Measurements from ENCODE around the gene CALR3.
"Not testable (repeated sequence)": the region's sequence is repeated elsewhere in the genome, so short reads cannot be mapped to it uniquely, and the experiment has no call there.

Gene CALR3

DNA sequence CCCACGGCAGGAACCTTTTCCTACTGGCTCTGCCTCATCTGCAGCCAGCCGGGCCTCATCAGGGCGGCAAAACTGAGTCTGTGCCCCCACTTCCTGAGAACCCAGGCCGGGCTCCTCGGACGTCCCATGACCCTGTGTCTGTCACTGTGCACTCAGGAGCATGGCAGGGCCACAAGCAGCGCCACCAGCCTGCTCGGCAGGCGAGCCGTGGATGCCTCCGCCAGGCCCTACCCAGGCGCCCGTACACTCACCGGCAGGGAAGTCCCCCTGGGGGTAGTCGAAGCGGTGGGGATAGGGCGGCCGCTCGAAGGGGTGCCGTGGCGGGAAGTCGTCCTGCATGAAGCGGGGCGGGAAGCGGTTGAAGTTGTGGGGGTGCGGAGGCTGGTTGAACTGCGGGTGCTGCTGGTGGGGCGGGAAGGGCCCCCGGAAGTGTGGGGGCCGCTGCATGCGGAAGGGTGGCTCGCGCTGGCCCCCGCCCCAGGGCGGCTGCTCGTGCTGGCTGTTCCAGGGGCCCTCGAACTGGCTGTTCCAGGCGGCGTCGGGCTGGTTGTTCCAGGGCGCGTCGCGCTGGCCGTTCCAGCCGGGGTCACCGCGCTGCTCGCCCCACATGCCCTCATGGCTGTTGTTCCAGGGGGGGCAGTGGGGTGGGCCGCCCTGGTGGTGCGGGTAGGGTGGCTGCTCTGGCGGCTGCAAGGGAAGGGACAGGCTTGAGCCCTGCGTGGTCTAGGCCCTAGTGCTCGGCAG lies 29.2 kb upstream of the CALR3 start:
- DNase-seq (ENCODE audit: low spot score) = no peak

DNA sequence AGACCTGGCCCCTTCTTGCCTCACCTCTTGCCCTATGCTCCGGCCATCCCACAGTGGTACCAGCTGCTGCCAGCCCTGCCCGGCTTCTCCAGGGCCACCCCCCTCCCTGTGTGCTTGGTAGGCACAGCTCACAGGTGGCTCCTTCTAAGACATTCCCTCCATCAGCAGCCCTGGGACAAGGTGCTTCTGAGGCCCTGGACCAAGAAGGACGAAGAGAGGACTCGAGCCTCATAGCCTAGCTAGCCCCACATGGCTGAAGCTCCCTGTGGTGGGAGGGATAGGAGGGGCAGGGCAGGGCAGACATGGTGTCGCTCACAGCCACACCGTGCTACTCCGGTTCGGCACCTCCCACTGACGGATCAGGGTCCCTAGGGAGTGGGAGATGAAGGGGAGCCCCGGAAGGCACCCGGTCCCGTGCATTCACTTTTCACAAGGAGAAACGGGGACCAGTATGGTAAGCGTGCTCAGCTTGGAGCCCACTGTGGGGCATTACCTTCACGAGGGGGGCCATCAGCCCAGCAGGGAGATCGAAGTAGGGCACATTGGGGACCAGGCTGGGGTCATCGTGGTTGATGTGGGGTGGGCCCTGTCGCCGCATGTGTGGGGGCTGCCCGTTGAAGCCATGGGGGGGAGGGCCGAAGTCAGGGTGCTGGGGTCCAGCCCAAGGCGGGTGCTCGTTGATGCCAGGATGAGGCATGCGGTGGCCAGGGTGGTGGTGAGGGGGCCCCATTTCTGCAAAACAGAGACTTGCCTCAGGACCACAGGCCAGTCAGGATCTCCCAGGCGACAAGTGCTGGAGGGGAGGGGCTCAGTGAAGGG lies 26.8 kb upstream of the CALR3 start:
- DNase-seq (ENCODE audit: low spot score) = peak; percentile 30

DNA sequence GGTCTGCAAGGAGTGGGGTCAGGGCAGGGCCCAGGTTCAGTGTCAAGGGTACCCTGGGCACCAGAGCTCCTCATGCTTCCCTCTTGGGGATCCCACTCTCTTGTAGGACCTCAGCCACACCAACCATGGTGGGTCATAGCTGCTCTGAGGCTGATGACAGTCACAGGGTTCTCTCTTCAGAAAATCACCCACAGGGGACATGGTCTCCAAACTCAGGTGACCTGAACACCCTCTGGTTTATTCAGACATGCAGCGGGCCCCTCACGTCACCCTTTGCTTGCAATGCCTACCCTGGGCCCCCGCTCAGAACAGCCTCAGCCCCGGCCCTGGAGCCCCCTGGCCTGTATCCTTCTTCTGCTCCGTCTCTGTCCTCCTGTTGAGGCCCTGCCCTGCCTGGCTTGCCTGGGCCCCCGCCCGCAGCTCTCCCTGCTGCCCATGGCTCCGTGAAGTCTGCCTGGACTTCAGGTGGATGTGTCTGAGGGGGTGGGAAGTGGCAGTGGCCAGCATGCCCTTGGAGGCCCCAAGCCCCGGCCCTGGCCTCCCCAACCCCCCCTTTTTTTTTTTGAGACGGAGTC lies 25.8 kb upstream of the CALR3 start:
- peak; percentile 34 for DNase-seq (ENCODE audit: low spot score)

DNA sequence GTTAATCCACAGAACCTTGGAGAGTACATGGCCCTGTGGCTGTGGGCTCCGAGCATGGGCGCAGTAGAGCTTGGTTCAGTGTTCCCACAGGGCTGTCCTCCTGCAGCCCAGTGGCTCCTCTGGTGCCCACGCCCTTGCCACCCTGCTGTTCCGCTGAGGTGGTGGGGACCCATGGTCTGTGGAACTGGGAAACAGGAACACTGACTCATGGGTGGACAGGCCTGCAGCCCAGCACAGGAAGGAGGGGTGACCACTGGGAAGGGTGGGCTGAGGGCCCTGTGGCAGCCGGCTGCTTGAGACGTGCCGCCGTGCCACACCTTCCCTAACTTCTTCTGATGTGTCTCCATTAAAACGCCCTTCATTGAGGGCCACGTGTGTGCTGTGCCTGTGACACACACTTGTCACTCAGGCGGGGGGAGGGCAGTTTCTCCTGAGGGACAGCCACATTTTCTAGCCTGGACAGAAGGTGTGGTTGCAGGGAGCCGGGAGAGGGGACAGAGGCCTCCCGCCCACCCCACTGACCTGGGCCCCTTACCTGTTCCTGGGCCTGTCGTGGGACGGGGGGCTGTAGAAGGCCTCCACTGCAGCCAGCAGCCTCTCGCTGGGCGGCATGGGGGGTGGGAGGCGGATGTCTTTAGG lies 25.1 kb upstream of the CALR3 start:
- DNase-seq (ENCODE audit: low spot score) = no peak

DNA sequence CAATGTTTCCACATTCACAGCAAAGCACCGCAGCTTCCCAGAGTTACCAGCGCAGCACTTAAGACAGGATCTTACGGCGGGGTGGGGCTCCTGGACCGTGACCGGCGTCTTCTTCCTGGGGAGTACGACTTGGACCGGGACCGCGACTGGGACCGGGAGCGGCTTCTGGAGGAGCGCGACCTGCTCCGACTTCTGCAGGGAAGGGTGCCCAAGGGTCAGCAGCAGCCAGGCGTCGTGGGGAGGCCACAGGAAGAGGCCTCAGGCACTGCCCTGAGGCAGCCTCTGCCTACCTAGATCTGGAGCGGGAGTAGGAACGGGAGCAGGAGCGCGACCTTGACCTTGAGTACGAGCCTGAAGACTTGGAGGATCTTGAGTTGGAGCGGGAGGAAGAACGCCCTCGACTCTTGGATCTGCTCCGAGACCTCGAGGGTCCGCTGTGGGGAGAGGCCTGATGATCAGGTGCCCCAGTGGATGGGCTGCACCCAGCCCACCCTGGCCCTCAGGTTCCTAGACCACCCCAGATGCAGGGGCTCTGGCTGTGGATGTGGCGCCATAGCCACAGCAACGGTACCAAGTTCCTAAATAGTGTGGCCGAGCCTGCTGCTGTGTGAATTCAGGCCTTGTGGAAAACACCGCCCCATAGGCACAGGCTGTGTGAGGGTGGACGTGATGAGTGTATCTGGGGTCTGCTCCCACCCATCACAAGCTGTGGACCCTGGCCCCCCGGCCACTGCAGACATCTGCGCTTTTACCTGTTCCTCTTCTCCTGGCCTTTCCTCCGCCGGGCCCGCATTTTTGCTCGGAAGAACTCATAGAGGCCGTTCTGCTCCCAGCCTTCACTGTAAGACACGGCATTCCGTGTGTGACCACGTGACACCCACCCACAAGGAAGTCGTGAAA lies 24.4 kb upstream of the CALR3 start:
- no peak for DNase-seq (ENCODE audit: low spot score)

DNA sequence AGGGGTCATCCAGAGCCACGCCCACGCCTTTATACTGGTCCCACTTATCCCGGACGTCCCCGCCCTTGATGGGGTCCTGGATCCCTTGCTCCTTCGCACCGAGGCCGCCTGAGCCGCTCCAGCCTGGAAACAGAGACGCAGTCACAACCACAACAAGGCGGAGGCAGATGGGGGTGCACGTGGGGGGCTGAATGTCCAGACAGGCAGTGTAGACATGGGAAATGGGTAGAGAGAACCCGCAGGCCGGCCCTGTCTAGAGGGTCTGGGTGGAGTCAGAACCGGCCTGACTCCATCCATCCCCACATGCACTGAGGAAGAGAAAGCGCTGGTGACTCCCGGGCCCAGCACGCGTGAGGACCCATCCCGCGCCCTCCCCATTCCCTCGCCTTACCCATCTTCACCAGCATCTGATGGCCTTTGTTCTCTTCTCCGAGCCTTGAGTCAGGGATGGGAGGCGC lies 23.3 kb upstream of the CALR3 start:
- peak; percentile 40 for DNase-seq (ENCODE audit: low spot score)

DNA sequence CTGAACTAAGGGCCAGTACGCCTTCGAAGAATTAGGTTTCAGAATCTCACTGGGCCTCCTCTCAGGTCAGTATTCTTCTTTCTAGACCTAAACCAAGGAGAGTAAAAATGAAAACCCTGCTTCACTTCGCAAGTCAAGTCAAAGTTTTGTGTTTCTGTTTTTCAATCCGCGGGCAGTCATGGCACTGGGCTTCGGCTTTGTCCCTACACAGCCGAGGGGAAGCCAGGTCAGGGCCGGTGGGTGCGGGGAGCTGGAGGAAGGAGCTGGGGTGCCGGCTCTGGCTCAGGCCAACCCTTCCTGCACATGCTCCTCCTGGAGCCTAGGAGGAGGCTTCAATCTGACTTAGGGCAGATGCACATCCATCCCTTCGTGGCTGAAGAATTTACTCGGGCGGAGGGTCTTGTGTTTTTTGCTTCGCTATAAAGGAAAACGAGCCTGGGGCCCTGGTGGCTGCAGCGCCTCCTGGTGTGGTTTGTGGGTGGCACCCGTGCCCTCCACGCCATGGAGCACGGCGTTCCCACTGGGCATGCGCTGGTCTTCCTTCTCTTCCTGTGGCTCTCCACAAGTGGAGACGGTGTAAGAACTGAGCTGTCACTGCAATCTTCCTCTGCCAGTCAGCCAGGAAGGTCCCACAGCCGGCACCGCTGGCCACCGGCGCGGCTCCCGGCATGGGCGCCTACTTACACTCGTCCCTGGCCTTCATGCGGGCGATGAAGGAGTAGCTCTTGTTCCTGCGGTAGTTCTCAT lies 22.7 kb upstream of the CALR3 start:
- peak; percentile 62 for DNase-seq (ENCODE audit: low spot score)

DNA sequence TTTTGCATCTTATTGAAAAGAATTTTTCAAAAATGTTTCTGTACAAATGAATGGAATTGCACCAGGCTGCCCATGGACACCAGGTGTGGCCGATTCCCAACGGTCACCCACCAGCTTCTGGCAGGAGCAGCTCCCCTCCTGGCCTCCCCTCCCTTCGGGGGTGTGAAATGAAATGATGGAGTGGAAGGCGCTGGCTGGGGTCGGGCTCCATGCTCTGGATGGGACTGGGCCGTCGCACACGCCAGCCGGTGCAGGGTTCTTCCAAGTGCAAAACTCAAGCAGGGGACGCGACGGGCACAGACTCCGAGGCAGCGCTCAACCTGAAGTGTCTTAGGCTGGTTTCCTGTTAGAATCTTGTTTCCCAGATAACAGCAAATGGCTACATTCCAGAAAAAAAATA lies 22.1 kb upstream of the CALR3 start:
- peak; percentile 31 for DNase-seq (ENCODE audit: low spot score)

DNA sequence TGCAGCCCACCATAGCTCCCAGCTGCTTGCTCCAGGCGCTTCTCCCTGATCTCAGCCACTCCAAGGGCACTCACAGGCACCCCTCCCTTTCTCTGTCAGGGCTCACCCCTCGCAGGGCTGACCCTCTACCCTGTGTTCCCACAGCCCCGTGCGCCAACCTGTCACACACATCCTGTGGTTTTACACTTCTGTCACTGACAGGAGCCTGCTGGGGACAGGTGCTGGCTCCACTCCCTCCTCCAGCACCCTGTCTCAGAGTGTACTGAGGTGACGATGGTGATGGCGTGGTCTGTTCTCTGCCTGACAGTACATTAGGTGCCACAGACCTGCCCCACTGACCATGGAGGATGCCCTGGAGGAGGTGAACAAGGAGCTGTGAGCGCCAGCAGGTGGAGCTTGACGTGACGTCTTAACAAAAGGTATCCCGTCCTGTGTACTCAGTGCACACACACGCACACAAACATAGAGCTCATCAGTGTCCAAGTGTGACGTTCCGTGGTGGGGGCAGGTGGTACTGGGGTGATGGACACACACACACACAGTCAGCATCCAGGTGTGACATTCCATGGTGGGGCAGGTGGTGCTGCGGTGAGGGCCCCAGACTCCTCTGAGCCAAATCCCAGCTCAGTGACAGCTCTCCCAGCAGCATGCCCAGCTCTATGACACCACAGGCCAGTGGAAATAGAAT lies 21.1 kb upstream of the CALR3 start:
- peak; percentile 24 for DNase-seq (ENCODE audit: low spot score)

DNA sequence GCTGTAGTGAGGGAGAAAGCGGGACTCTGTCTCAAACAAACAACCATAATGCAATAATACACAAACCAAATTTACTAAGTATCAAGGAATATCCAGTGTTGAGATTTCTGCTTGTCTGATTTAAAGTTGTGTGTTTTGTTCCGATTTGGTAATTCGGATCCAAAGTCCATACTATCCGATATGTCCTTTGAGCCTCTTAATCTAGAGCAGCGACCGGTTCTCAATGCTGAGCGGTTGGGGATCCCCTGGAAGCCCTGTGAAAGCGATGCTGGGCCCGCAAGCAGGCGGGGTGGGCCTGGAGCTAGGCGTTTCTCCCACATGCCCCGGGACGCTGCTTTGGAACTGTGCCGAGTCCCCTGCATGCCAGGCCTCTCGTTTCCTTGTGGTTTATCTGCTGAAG lies 20.4 kb upstream of the CALR3 start:
- peak; percentile 34 for DNase-seq (ENCODE audit: low spot score)

DNA sequence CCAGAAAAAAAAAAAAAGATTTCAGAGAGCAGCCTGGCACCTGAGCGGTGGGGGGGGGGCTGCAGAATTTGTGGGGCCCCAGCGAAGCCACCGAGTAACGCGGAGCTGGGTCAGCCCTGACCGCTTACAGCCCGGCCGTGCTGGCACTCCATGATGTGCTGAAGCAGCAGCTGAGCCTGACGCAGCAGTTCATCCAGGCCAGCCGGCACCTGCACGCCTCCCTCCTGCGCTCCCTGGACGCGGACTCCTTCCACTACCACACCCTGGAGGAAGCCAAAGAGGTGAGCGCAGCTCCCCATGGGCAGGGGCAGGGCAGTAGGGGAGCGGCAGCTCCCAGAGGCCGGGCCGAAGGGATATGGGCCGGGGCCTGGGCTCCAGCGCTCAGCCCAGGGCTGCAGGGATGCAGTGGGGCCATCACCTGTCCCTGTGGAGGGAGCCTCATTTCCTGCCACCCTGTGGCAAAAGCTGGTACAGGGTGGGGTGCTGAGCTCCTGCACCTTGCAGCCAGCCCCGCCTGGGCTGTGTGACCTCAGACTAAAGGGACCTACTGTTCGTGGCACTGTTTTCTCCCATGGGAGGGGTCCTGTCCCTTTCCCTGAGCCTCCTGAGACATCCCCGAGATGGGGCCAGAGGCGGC lies 18.5 kb upstream of the CALR3 start:
- peak; percentile 56 for DNase-seq (ENCODE audit: low spot score)

DNA sequence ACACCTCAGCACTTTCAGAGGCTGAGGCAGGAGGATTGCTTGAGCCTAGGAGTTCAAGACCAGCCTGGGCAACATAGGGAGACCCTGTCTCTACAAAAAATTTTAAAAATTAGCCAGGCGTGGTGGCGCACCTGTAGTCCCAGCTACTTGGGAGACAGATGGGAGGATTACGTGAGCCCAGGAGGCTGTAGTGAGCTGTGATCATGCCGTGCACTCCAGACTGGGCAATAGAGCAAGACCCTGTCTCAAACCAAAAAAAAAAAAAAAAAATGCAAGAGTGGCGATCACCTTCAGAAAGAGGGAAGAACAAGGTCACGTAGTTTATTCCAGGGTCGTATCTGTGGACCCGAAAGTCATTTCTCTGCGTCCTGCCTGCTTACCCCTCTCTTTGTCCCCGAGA lies 16.6 kb upstream of the CALR3 start:
- DNase-seq (ENCODE audit: low spot score) = not testable (repeated sequence)

DNA sequence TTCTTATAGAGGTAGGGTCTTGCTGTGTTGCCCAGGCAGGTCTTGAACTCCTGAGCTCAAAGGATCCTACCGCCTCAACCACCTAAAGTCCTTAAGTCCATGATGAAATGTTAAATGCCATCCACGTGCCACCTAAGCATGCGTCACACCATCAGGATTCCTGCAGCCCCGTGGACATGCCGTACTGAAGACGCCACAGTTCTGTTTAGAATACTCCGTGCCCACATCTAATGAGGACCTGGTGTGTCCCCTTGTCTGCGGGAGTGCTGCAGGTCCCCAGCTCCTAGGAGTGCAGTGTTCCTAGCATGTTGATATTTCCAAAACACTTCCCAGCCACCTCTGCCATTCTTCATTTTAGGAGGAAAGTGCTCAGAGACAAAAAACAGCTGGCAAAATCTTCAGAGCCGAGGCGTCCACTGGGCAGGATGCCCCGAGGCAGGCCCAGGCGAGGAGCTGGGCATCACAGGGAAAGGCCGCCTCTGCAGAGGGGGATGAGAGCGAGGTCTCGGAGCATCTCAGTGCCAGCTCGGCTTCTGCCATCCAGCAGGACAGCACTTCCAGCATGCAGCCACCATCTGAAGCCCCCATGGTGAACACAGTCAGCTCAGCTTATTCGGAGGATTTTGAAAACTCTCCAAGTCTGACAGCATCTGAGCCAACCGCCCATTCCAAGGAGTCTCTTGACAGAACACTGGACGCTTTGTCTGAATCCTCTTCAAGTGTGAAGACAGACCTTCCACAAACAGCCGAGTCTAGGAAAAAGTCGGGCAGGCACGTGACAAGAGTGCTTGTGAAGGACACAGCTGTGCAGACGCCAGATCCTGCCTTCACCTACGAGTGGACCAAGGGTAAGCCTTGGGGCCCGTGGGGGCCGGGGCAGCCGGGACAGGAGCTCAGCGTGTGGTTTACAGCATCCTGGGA lies 13.4 kb upstream of the CALR3 start:
- no peak for DNase-seq (ENCODE audit: low spot score)

DNA sequence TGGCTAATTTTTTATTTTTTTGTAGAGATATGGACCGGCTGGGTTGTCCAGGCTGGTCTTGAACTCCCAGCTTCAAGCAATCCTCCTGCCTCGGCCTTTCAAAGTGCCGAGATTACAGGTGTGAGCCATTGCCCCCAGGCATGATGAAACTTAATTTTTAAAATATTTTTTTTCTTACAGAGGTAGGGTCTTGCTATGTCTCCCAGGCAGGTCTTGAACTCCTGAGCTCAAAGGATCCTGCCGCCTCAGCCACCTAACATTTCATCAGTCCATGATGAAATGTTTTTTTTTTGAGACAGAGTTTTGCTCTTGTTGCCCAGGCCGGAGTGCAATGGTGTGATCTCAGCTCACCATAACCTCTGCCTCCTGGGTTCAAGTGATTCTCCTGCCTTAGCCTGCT lies 12.6 kb upstream of the CALR3 start:
- DNase-seq (ENCODE audit: low spot score) = no peak

DNA sequence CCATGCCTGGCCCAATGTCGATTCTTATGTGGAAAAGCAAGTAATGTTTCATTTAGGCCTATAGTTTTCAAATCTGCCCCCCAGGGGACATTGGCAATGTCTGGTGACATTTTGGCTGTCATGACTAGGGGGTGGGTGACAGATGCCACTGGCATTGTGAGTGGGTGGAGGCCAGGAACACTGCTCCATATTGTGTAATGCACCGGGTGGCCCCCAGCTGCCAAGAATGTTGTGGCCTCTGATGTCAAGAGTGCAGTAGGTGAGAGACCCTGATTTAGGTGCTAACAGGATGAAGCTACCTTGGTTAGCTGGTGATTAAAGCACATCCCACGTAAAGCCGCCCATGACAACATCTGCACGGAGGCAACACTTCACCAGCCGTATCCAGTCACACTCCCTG lies 11.0 kb upstream of the CALR3 start:
- DNase-seq (ENCODE audit: low spot score) = no peak

DNA sequence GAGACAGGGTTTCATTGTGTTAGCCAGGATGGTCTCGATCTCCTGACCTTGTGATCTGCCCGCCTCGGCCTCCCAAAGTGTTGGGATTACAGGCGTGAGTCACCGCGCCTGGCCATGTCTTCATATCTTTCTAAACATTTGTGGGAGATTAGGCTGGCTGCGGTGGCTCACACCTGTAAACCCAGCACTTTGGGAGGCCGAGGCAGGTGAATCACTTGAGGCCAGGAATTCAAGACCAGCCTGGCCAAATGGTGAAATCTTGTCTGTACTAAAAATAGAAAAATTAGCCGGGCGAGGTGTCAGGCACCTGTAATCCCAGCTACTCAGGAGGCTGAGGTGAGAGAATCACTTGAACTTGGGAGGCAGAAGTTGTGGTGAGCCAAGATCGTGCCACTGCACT lies 10.2 kb upstream of the CALR3 start:
- not testable (repeated sequence) for DNase-seq (ENCODE audit: low spot score)

DNA sequence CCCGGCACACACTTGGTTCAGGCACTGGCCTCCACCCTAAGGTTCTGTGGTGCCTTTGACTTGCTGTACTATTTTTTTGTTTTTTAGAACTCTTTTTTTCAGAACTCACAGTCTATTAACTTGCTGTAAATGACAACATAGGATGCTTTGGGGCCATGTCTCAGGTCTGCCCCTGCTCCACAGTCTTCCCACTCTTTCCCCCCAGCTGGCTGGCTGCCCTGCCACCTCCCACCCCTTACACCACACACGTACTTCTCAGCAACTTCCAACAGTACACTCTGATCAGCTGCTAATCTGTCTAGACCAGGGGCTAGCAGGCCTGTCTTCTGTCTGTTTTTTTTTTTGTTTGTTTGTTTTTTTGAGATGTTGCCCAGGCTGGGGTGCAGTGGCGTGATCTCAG lies 8.3 kb upstream of the CALR3 start:
- no peak for DNase-seq (ENCODE audit: low spot score)

DNA sequence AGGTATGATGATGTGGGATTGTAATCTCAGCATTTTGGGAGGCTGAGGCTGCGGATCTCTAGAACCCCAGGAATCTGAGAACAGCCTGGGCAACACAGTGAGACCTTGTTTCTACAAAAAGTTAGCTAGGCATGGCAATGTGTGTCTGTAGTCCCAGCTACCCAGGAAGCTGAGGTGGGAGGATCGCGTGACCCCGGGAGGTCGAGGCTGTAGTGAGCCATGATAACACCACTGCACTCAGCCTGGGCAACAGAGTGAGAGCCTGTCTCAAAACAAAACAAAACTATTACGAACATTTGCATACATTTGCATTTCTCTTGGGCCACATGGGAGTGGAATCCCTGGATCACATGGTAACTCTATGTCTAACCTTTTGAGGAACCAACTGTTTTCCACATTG lies 1.9 kb upstream of the CALR3 start:
- DNase-seq (ENCODE audit: low spot score) = no peak

DNA sequence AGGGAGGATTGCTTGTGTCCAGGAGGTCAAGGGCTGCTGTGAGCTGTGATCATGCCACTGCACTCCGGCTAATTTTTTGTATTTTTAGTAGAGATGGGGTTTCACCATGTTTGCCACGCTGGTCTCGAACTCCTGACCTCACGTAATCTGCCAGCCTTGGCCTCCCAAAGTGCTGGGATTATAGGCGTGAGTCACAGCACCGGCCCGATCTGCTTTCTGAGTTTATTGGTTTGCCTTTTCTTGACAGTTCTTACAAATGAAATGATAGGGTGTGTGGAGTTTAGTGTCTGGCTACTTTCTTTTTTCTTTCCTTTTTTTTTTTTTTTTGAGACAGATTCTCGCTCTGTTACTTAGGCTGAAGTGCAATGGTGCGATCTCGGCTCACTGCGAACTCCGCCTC lies 1.1 kb upstream of the CALR3 start:
- DNase-seq (ENCODE audit: low spot score) = no peak

Data from D341Med (cell line).